RCC 7860 (cell line): ENCODE measurements around the gene CHRND.

Source experiments
- DNase-seq: peaks from one replicate; pipeline ENCODE4 v3.0.0-alpha.2; 2015; ENCODE audit warnings: low spot score
- FAIRE-seq: peaks from 2 replicates; lab custom pipeline; 2012; peaks lifted over from hg19 to GRCh38; lab: Jason Lieb, UNC

The CHRND gene

DNA sequence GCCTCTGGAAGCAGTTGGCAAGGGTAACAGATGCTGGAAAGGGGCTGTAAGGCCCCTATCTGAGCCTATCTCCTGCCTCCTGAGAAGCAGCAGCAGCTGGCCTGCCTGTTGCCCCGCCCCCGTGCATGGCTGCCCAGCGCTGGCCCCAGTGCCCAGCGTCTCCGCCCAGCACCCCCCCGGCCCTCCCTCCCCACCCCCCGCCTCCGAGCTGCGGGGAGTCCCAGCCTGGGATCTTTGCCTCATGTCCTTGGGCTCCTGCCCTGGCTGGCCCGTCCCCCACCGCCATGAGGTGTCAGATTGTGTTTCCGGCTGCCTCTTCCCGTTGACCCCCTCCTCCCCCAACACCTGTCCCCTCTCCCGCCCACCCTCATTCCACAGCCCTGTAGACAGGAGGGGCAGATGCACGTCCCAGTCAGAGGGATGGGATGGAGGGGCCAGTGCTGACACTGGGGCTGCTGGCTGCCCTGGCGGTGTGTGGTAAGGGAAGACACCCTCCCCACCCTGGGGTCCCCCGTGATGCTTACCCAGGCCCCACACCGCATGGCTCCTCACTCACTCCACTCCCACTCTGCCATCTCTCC, at the start of gene CHRND:
Gene CHRND (plus strand): TSS at position 370 of the 581 bp plus-strand sequence. CDS start 56 bp downstream, at position 426.
- DNase-seq (no peak), FAIRE-seq (no peak)

- no peak for FAIRE-seq
- no peak for DNase-seq
Measured at GRCh38 chr2:232476791-232477190, 49.2 kb upstream of the CHRND start.

- no peak for DNase-seq
- FAIRE-seq = no peak
Measured at GRCh38 chr2:232477751-232478510, 48.0 kb upstream of the CHRND start.

GRCh38 chr2:232478571-232479340, 47.2 kb upstream of the CHRND start:
- FAIRE-seq (no peak), DNase-seq (no peak)

DNA sequence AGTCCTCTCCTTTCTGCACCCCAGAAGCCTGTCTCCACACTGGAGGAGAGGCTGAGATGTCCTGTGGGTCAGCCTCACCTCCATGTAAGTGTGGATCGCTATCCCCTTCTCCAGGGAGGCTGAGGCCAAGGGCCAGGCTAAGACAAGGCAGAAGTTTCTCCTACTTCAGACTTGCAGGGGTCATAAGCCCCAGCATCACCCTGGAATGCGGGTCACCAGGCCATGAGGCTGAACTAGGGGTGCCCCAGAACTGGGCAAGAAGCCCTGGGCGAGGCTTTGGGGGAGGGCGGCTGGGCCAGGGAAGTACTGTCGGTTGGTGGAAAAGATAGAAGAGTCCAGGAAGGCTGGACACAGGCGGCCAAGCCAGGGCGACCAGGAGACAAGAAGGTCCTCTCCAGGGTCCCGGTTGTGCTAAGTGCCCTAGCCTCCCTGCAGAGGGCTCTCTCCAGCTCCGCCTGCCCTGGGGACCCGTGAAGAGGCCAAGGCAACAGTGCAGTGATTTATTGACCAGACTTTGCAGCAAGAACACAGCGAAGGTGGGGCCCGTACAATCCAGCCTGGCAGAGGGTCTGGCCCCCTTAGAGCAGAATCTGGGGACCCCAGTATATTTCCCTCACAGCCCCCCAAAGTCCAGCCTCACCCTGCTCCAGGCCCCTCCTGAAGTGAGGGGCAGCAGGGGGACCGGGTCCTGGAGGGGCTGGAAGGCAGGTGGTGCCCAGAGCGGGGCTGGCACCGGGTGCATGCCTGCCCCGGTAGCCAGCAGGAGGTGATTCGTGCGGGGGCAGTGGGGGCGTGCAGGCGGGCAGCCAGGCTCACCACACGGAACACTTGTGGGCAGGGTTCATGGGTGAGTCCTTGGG, 46.4 kb upstream of the CHRND start:
- DNase-seq = no peak
- FAIRE-seq = no peak

- FAIRE-seq = no peak
- DNase-seq = no peak
Measured at GRCh38 chr2:232480201-232481190, 45.5 kb upstream of the CHRND start.

DNA sequence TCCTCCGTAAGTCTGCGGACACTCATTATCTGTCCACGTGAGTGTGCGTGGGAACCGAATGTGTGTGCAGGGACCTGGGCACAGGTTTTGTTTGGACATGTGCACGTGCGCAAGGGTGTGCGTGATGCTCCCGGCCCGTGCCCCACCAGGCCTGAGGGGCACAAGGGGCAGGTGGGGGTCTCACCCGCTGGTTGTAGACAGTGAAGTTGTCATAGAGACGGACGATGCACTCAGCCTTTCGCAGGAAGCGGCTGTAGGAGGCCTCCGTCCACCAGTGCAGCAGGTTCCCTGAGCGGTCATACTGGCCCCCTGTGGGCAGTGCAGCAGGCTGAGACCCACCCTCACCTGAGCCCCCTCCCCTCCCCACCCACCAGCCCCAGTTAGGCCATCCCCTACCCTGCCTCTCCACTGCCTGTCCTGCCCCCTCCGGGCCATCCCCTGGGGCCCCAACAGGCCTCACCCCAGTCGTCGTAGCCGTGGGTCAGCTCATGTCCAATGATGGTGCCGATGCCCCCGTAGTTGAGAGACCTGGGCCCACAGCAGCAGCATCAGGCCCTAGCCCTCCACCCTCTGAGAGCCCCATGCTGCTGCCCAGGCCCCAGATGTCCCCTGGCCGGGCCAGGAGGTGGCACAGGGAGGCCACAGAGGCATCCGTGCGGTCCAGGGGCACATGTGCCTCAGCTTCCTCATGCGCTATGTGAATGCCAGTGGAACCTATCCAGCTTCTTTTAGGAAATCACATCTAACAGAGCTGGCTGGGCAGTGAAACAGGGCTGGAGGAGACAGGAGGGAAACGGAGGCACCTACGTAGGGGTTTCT, 44.4 kb upstream of the CHRND start:
- DNase-seq = no peak
- no peak for FAIRE-seq

GRCh38 chr2:232482301-232483238, 43.4 kb upstream of the CHRND start:
- FAIRE-seq = no peak
- DNase-seq = no peak

- DNase-seq (no peak), FAIRE-seq (no peak)
Measured at GRCh38 chr2:232483311-232483922, 42.5 kb upstream of the CHRND start.

DNA sequence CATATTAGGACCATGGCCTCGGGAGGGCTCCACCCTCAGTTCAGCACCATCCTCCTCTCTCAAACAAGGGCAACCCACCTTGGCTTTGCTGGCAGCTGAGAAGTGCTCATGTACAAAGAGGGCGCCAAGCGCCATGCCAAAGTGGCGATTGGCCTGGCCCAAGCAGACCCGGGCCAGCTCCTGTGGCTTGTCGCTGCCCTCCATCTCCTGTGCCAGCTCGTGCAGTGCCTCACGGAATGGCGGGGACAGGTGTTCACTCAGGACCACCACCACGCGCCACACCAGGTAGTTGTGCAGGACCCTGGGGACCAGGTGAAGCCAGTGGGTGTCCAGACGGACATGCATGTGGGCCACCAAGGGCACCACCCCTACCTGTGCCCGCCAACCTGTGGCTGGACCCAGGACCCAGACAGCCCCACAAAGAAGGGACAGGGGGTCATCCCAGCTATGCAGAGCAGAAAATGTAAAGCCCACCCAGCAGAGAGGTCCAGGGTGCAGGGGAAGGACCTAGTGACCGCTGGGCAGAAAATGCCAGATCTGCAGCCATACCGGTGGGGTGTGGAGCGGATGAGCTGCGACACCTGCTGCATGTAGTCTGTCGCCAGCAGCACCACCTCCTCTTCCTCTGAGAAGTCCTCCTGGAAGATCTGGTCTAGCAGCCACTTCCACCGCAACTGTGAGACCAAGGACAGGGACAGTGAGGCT, 41.9 kb upstream of the CHRND start:
- DNase-seq = no peak
- no peak for FAIRE-seq

- FAIRE-seq = no peak
- no peak for DNase-seq
Measured at GRCh38 chr2:232484628-232485347, 41.2 kb upstream of the CHRND start.

GRCh38 chr2:232485348-232485756, 40.6 kb upstream of the CHRND start:
- no peak for DNase-seq
- FAIRE-seq = no peak

GRCh38 chr2:232485757-232486557, 40.0 kb upstream of the CHRND start:
- FAIRE-seq = no peak
- no peak for DNase-seq

DNA sequence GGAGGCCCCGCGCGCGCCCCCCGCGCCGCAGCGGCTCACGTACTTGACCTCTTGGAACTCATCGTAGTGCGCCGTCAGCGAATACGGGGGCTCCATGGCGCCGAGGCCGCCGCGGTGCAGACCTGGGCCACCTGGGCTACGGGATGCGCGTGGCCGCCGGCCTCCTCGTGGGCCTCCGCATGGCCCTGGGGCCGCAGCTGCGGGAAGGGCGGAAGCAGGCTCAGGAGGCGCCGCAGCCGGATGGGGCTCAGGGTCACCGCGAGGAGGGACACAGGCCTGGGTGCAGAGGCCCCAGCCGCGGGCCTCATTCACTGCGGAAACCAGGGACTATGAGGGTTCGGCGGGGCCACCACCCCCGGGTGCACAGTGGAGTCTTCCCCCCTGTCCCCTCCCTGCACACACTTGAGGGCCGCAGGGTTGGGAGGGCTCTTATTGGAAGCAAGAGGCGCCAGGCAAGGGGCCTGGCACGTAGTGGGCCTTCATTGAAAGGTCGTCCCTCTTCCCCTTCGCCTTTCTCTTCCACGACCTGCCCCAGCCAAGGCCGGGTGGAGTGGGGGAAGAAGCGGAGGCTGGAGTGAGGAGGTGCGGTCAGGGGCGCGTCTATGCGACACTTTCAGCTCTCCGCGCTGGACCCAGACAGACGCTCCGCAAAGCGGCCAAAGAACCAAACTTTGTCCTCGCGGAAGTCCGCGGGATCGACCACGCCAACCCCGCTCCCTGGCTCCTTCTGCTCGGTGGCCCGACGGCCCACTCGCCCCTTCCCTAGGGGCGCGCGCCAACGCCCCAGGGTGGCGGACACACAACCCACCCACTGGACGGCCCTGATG, 39.2 kb upstream of the CHRND start:
- FAIRE-seq (no peak), DNase-seq (no peak)
